CD4-positive, alpha-beta T cell treated with Interleukin-2 at 100 ng/mL for 4 hours (primary cell): Measurements from ENCODE around the gene KIR3DL3.
"Not testable (repeated sequence)": the region's sequence is repeated elsewhere in the genome, so short reads cannot be mapped to it uniquely, and the experiment has no call there.

ENCODE experiments used
- DNase-seq: peaks from one replicate; pipeline ENCODE4 v3.0.0-alpha.2; 2020; ENCODE audit warnings: low spot score

The KIR3DL3 gene

GRCh38 chr19:54782916-54783315 is 58.7 kb downstream of the KIR3DL3 start:
- DNase-seq = not testable (repeated sequence)
